ENCODE measurements around the gene CLSTN2. TPM values are rescaled to one million over a fixed set of nuclear protein-coding genes. Genes with fewer than 3 reads are reported as not detected.

Gene CLSTN2
- total RNA-seq, 1 experiment from 2014 or later = 0.68 TPM

- H2BK15ac ChIP-seq (ENCODE audit: low read depth, low read length) = no peak overlapping the region
- no peaks in the 10 kb centered on the region for H3K27me3 ChIP-seq (ENCODE audit: insufficient read depth, low read length)
- no peak overlapping the region for H3K4me3 Mint-ChIP-seq
- H4K8ac ChIP-seq (replicated peaks; ENCODE audit: insufficient read length, low read depth, low read length) = no peak overlapping the region
- H3K23me2 ChIP-seq (ENCODE audit: insufficient read length, low read depth, low read length, poor library complexity, severe bottlenecking) = no peaks in the 10 kb centered on the region
- no peak for TF ChIP-seq CTCF (conservative IDR thresholded peaks at IDR 0.05)
- no peaks in the 10 kb centered on the region; a peak in 1 of 7 replicates for H3K36me3 Mint-ChIP-seq (ENCODE audit: insufficient read depth in 1 of 3, low read depth in 3 of 3)
- H4K91ac ChIP-seq (ENCODE audit: insufficient read length, low read depth, low read length) = no peak overlapping the region
- H3K9me3 Mint-ChIP-seq = no peaks in the 10 kb centered on the region
- H3K4me2 ChIP-seq (ENCODE audit: insufficient read depth, insufficient read length, low read length) = no peak overlapping the region
- no peaks in the 10 kb centered on the region for H3K79me1 ChIP-seq (ENCODE audit: insufficient read depth, low read depth, low read length, poor library complexity, severe bottlenecking)
- H4K20me1 ChIP-seq (ENCODE audit: control insufficient read depth, insufficient read depth, insufficient read length) = no peaks in the 10 kb centered on the region
- WGBS (ENCODE audit: extremely low coverage, insufficient read length, low lambda C conversion rate) = no CpG with 5 or more reads among the region's 5 CpGs
- no peak overlapping the region for H2BK12ac ChIP-seq (ENCODE audit: insufficient read length, low read depth, low read length)
- H2AFZ ChIP-seq (ENCODE audit: low read length) = no peak overlapping the region
- no peak overlapping the region for H2BK120ac ChIP-seq (ENCODE audit: low read depth, low read length, poor library complexity, severe bottlenecking)
- no peak overlapping the region for H3K9ac ChIP-seq (ENCODE audit: extremely low read depth, insufficient read length, low read length)
- H2BK20ac ChIP-seq (ENCODE audit: low read depth, low read length, poor library complexity, severe bottlenecking) = no peak overlapping the region
- no peak overlapping the region; a peak in 1 of 7 replicates for H3K27ac Mint-ChIP-seq
- no peaks in the 10 kb centered on the region for H3K9me3 ChIP-seq (ENCODE audit: control insufficient read depth, low read depth, low read length)
- H3K27ac ChIP-seq (ENCODE audit: insufficient read length, low read depth, low read length) = no peak overlapping the region
- no peaks in the 10 kb centered on the region for H3K27me3 Mint-ChIP-seq (ENCODE audit: low read depth)
- no peak overlapping the region for H3K14ac ChIP-seq (ENCODE audit: insufficient read depth, low read length)
- H3K4ac ChIP-seq (ENCODE audit: low read depth, low read length) = no peak overlapping the region
- no peaks in the 10 kb centered on the region for H3K79me2 ChIP-seq (ENCODE audit: insufficient read depth, low read length)
- no peak overlapping the region for H2BK5ac ChIP-seq (ENCODE audit: insufficient read length, low read length)
- no peak overlapping the region for H3K23ac ChIP-seq (ENCODE audit: insufficient read length, low read depth, low read length)
- H3K4me1 ChIP-seq (ENCODE audit: insufficient read depth, low read length) = 0 out of 2 replicates have a peak, but pooled peaks cover 4% of the 10 kb centered on the region
- H2AK5ac ChIP-seq (ENCODE audit: insufficient read length, low read length) = no peak overlapping the region
- DNase-seq = no peak
- H3T11ph ChIP-seq (ENCODE audit: low read length) = no peak overlapping the region
- no peak overlapping the region for H3K18ac ChIP-seq (ENCODE audit: insufficient read length, low read depth, low read length)
- no peak overlapping the region for H4K5ac ChIP-seq (ENCODE audit: insufficient read length, low read depth, low read length)
- H3K4me1 Mint-ChIP-seq = peaks cover 11% of the 10 kb centered on the region in 2 experiments
- no peak overlapping the region for H3K56ac ChIP-seq (ENCODE audit: insufficient read length, low read depth, low read length)
These were observed 307.9 kb downstream of the CLSTN2 start for GRCh38 chr3:140242818-140243276.

Measured in H9 (cell line).